Effector CD4-positive, alpha-beta T cell (primary cell): ENCODE measurements around the gene CDCP2.

ENCODE experiments used
- DNase-seq: peaks from one replicate; pipeline ENCODE4 v3.0.0-alpha.2; 2020

The CDCP2 gene

DNA sequence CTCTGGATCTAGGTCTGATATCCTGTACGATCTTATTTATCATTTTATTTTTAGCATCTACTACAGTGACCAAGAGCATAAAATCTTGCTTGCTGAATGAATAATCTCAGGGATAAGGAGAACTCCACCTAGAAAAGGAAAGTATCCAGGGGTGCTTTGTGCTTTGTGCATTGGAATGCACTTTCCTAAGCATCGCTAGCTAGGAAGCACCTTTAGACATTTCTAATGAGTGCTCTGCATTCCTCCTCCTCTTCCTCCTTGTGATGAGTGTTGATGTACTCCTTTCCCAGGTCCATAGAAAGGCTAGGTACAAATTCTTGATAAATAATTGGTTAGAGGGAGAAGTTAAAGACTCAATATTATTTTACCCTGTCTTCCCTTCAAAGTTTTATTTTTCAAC, 68.0 kb downstream of the CDCP2 start:
- no peak for DNase-seq
